ENCODE data around the gene MAG.
"Not testable (repeated sequence)": the region's sequence is repeated elsewhere in the genome, so short reads cannot be mapped to it uniquely, and the experiment has no call there.

Gene MAG

GRCh38 chr19:35346193-35347052, 54.5 kb downstream of the MAG start:
- no peak for DNase-seq (ENCODE audit: low spot score)

GRCh38 chr19:35347171-35347929, 55.4 kb downstream of the MAG start, which contains the start of gene FFAR1:
Gene FFAR1, plus strand, starts transcription at chr19:35347902. Its CDS starts 3,650 bp downstream, at chr19:35351552.
- no peak for DNase-seq (ENCODE audit: low spot score)

- no peak for DNase-seq (ENCODE audit: low spot score)
Measured at GRCh38 chr19:35347930-35348298, 56.0 kb downstream of the MAG start.

GRCh38 chr19:35348911-35349611, 57.1 kb downstream of the MAG start:
- no peak for DNase-seq (ENCODE audit: low spot score)

DNA sequence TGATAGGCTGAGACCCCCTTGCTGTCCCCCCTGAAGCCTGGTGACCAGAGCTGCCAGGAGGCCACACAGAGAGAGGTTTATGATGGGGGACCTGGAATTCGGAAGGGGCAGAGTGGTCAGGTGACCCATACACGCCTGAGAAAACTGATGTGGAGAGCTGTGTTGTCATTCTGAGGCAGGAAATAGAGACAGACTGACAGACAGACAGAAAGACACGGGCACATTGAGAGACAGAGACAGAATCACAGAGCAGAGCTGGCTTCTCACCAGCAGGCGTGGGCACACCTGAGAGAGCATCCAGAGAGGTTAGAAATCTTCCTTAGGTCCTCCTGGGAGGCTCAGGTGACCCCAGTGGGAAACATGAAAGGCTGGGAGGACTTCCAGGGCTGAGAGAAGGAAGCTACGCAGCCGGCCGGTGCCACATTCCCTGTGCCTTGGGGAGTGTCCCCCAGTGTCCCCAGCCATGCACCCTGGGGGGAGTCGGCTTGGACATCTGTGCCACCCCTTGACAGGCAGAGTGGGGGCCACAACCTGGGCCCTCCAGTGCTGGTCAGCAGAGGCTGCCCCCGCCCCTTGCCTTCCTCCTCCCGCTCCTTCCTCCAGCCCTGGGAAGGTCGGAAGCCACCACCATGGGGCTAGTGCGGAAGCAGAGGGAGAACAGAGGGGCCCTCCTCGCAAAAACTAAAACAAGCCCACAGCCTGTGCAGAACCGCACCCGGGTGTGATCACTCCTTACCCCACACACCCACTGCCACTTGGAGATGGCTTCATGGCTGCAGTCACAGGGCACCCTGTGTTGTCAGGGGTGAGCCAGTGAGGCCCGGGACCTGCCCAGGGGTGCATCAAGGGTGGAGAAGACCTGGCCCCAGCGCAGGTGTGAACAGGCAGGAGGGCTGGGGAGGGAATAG, 57.9 kb downstream of the MAG start:
- no peak for DNase-seq (ENCODE audit: low spot score)

DNA sequence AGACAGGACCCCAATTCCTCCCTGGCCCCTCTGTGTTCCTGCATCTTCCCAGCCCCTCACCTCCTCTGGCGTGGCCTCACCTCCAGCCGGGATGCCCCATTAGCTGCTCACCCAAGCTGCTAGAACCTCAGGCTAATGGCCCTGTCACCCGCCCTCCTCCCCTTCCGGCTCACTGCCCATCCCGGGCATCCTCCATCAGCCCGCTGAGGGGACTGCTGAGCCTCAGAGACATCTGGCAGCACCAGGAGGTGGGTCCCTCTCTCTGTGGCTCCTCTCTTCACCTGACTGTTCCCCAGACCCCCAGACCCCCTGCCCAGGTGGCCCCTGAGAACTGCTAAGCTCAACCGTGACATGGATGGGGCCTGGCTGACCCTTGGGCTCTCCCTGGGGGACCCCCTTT, 58.6 kb downstream of the MAG start:
- DNase-seq (ENCODE audit: low spot score): no peak

DNA sequence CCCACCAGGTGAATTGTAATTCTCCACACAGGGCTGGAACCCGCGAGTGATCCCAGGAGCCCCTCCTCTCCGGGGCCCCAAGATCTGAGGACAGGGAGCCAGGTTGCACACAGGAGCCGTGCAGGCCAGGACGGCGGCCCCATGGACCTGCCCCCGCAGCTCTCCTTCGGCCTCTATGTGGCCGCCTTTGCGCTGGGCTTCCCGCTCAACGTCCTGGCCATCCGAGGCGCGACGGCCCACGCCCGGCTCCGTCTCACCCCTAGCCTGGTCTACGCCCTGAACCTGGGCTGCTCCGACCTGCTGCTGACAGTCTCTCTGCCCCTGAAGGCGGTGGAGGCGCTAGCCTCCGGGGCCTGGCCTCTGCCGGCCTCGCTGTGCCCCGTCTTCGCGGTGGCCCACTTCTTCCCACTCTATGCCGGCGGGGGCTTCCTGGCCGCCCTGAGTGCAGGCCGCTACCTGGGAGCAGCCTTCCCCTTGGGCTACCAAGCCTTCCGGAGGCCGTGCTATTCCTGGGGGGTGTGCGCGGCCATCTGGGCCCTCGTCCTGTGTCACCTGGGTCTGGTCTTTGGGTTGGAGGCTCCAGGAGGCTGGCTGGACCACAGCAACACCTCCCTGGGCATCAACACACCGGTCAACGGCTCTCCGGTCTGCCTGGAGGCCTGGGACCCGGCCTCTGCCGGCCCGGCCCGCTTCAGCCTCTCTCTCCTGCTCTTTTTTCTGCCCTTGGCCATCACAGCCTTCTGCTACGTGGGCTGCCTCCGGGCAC, 59.6 kb downstream of the MAG start:
- DNase-seq (ENCODE audit: low spot score): peak; percentile 22

DNA sequence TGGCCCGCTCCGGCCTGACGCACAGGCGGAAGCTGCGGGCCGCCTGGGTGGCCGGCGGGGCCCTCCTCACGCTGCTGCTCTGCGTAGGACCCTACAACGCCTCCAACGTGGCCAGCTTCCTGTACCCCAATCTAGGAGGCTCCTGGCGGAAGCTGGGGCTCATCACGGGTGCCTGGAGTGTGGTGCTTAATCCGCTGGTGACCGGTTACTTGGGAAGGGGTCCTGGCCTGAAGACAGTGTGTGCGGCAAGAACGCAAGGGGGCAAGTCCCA, 60.2 kb downstream of the MAG start:
- no peak for DNase-seq (ENCODE audit: low spot score)

DNA sequence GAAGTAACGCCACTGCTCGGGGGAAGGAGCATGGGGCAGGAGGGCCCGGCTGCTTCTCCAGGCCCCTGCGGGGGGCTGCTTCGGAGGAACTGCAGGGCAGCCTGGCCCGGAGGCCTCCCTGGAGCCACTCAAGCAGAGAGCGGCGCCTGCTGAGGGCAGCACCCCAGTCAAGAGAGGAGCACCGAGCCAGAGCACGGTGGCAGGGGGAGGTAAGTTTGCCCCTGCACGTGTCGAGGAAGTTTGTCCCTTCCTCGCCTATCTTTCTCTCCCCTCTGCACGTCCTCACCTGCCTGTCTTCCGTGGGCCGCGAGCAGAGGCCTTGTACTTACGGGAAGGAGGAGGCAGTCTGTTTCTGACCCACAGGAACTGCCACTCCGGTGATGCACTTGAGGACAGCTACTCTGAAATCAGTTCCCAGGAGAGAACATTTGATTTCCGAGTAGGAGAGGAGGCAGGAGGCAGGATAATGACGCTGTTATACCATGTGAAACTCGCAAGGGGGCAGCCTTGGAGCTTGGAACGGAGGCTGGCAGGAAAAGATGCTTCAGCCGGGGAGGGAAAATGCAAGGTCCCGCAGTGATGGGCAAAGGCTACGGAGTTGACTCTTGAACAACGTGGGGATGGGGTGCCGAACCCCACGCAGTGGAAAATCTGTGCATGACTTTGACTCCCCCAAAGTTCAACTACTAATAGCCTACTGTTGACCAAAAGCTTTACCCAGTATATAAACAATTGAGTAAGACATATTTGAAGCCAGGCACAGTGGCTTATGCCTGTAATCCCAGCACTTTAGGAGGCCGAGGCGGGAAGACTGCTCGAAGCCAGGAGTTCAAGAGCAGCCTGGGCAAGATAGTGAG, 60.7 kb downstream of the MAG start:
- peak; percentile 84 for DNase-seq (ENCODE audit: low spot score)

GRCh38 chr19:35353635-35354034, 61.7 kb downstream of the MAG start:
- no peak for DNase-seq (ENCODE audit: low spot score)

- DNase-seq (ENCODE audit: low spot score): no peak
Measured at GRCh38 chr19:35354898-35355297, 62.9 kb downstream of the MAG start.

GRCh38 chr19:35355791-35356460, 64.0 kb downstream of the MAG start:
- DNase-seq (ENCODE audit: low spot score): no peak

GRCh38 chr19:35357867-35358573, 66.1 kb downstream of the MAG start, which contains the start of gene FFAR3:
Gene FFAR3, plus strand, starts transcription at chr19:35358460. Its CDS starts 431 bp downstream, at chr19:35358891.
- DNase-seq (ENCODE audit: low spot score): peak; percentile 70

GRCh38 chr19:35358834-35359233, 66.9 kb downstream of the MAG start:
- DNase-seq (ENCODE audit: low spot score): not testable (repeated sequence)

- DNase-seq (ENCODE audit: low spot score): not testable (repeated sequence)
Measured at GRCh38 chr19:35359395-35359794, 67.4 kb downstream of the MAG start.

- DNase-seq (ENCODE audit: low spot score): not testable (repeated sequence)
Measured at GRCh38 chr19:35360081-35360480, 68.1 kb downstream of the MAG start.

DNA sequence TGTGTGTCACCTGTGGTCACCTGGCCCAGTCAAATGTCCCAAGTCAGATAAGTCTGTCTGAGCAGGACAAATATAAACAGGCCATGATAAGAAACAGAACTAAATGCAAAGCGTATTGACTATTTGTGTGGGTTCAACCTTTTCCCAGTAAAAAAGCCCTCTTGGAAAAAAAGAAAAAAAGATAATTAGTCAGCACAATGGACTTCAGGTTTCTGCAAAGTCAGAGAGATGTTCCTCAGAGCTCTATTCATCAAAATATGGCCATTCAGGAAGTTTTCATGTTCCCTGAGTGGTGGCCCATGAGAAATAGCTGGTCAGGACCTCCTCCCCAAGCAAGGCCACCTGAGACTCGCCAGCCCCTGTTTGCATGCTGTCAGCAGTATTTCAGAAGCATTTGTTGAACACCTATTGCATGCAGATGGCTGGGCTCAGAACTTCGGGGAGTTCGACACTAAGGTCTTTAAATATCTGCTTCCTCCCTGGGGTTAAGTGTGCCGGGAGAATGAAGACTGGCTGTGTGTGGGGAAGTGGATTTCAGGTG, 69.0 kb downstream of the MAG start:
- no peak for DNase-seq (ENCODE audit: low spot score)

DNA sequence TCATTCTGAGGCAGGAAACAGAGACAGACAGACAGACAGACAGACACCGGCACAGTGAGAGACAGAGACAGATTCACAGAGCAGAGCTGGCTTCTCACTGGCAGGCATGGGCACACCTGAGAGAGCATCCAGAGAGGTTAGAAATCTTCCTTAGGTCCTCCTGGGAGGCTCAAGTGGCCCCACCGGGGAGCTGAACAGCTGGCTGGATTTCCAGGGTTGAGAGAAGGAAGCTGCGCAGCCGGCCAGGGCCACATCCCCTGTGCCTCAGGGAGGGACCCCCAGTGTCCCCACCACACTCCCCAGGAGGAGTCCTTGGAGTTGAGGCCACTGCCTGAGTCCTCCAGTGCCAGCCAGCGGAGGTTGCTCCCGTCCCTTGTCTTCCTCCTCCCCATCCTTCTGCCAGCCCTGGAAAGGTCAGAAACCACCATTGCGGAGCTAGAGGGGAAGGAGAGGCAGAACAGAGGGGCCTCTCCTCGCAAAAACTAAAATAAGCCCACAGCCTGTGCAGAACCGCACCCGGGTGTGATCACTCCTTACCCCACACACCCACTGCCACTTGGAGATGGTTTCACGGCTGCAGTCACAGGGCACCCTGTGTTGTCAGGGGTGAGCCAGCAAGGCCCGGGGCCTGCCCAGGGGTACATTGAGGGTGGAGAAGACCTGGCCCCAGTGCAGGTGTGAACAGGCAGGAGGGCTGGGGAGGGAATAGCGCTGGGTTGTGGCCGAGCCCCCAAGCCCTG, 70.5 kb downstream of the MAG start:
- DNase-seq (ENCODE audit: low spot score): no peak

Data from D341Med (cell line).